ENCODE results near the gene FIBCD1.

The FIBCD1 gene

GRCh38 chr9:130879863-130880411 lies 59.1 kb downstream of the FIBCD1 start:
- TF ChIP-seq, protein P1, sequence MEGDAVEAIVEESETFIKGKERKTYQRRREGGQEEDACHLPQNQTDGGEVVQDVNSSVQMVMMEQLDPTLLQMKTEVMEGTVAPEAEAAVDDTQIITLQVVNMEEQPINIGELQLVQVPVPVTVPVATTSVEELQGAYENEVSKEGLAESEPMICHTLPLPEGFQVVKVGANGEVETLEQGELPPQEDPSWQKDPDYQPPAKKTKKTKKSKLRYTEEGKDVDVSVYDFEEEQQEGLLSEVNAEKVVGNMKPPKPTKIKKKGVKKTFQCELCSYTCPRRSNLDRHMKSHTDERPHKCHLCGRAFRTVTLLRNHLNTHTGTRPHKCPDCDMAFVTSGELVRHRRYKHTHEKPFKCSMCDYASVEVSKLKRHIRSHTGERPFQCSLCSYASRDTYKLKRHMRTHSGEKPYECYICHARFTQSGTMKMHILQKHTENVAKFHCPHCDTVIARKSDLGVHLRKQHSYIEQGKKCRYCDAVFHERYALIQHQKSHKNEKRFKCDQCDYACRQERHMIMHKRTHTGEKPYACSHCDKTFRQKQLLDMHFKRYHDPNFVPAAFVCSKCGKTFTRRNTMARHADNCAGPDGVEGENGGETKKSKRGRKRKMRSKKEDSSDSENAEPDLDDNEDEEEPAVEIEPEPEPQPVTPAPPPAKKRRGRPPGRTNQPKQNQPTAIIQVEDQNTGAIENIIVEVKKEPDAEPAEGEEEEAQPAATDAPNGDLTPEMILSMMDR (IDR thresholded peaks at IDR 0.05; ENCODE audit: extremely low read depth, insufficient read depth, missing control alignments), result no peak
- in situ Hi-C loops (cut with MboI; ENCODE audit: low pct_unique_long_range_greater_than_20kb, low sequenced_read_pairs, unreplicated experiment), result no loop called here

GRCh38 chr9:130878295-130878694 lies 60.8 kb downstream of the FIBCD1 start:
- TF ChIP-seq, protein P1 (IDR thresholded peaks at IDR 0.05; ENCODE audit: extremely low read depth, insufficient read depth, missing control alignments), result no peak
- no peak for DNase-seq (ENCODE audit: low spot score)
- in situ Hi-C loops (cut with MboI; ENCODE audit: low pct_unique_long_range_greater_than_20kb, low sequenced_read_pairs, unreplicated experiment), result no loop called here

More at GRCh38 chr9:130879863-130880411, 59.1 kb downstream of the FIBCD1 start:
- DNase-seq (ENCODE audit: low spot score), result no peak

DNA sequence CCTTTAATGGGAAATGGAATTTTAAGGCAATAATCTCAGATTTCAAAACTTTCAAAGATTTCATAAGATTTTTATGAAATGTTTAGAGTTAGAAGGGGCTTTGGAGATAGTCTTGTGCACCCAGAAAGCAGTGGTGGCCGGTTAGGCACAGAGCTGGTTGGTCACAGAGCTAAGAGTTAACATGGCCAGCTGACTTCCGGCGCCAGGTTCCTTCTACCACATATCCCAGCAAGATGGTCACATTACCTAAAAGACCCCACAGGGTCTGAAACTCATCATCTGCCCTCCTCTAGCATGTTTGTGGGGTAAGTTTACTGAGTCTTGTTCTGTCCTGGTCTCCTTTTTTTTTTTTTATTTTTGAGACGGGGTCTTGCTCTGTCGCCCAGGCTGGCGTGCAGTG lies 61.7 kb downstream of the FIBCD1 start:
- in situ Hi-C loops (cut with MboI; ENCODE audit: low pct_unique_long_range_greater_than_20kb, low sequenced_read_pairs, unreplicated experiment), result no loop called here
- TF ChIP-seq, protein P1 (IDR thresholded peaks at IDR 0.05; ENCODE audit: extremely low read depth, insufficient read depth, missing control alignments), result no peak
- DNase-seq (ENCODE audit: low spot score), result no peak

DNA sequence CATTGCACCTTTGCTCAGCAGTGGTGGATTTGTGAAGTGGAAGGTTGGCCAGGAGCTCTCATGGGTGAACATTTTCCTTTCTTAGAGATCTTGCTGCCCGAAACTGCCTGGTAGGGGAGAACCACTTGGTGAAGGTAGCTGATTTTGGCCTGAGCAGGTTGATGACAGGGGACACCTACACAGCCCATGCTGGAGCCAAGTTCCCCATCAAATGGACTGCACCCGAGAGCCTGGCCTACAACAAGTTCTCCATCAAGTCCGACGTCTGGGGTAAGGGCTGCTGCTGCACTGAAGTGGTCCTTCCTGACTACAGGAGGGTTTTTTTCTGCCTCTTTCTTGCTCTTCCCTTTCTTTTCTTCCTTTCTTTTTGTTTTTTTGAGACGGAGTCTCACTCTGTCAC lies 64.3 kb downstream of the FIBCD1 start:
- DNase-seq (ENCODE audit: low spot score), result no peak
- in situ Hi-C loops (cut with MboI; ENCODE audit: low pct_unique_long_range_greater_than_20kb, low sequenced_read_pairs, unreplicated experiment), result no loop called here
- TF ChIP-seq, protein P1 (IDR thresholded peaks at IDR 0.05; ENCODE audit: extremely low read depth, insufficient read depth, missing control alignments), result no peak

DNA sequence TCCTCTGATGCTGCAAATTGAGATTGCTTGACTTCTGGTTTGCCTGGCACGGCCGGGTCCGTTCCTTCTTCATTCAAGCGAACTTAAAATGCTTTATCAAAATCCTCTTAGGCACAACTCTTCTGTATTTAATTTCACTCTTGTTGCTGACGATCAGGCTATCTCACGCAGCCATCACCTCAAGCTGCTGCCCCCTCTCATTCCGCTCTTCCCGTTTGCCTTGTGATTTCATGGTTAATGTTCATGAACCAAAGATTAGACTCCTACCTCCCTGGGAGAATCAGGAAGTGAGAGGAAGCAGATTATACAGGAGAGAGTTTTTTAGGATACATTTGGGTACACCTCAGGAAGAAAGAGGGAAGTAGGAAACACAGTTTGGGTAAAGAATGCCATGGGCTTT lies 65.1 kb downstream of the FIBCD1 start:
- in situ Hi-C loops (cut with MboI; ENCODE audit: low pct_unique_long_range_greater_than_20kb, low sequenced_read_pairs, unreplicated experiment), result no loop called here
- DNase-seq (ENCODE audit: low spot score), result no peak
- TF ChIP-seq, protein P1 (IDR thresholded peaks at IDR 0.05; ENCODE audit: extremely low read depth, insufficient read depth, missing control alignments), result no peak

DNA sequence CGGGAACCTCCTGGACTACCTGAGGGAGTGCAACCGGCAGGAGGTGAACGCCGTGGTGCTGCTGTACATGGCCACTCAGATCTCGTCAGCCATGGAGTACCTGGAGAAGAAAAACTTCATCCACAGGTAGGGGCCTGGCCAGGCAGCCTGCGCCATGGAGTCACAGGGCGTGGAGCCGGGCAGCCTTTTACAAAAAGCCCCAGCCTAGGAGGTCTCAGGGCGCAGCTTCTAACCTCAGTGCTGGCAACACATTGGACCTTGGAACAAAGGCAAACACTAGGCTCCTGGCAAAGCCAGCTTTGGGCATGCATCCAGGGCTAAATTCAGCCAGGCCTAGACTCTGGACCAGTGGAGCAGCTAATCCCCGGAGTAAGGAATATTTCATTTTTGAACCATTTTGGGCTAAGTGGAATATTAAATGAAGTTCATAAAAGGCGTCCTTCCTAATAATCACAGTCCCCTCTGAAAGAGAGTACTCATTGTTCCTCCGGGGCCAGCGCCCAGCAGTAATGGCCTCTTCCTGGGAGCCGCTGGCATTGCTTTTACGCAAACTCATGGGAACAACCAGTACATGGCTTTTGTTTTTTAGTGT lies 66.0 kb downstream of the FIBCD1 start:
- TF ChIP-seq, protein P1 (IDR thresholded peaks at IDR 0.05; ENCODE audit: extremely low read depth, insufficient read depth, missing control alignments), result no peak
- DNase-seq (ENCODE audit: low spot score), result no peak
- in situ Hi-C loops (cut with MboI; ENCODE audit: low pct_unique_long_range_greater_than_20kb, low sequenced_read_pairs, unreplicated experiment), result no loop called here
